WTC11 (cell line): ENCODE measurements around the gene GPATCH8.
"Not testable (repeated sequence)": the region's sequence is repeated elsewhere in the genome, so short reads cannot be mapped to it uniquely, and the experiment has no call there.

Source experiments
- ARID4B ChIP-seq: sonication (generic); formaldehyde crosslinking; IDR thresholded peaks from 2 replicates; pipeline ENCODE4 v1.8.0; 2023; ENCODE audit warnings: missing genetic modification reagents, mild to moderate bottlenecking, borderline replicate concordance
- CTCF ChIP-seq: fragments of 200-600 bp; IDR thresholded peaks from 2 replicates; pipeline ENCODE4 v1.8.0; 2022; ENCODE audit warnings: antibody characterized with exemption
- E2F4 ChIP-seq: sonication (generic); formaldehyde crosslinking; IDR thresholded peaks from 2 replicates; pipeline ENCODE4 v1.8.1; 2022; ENCODE audit warnings: low read depth, mild to moderate bottlenecking, moderate library complexity, missing genetic modification reagents, borderline replicate concordance
- HMGXB4 ChIP-seq: sonication (generic); formaldehyde crosslinking; IDR thresholded peaks from 2 replicates; pipeline ENCODE4 v1.8.1; 2023; ENCODE audit warnings: mild to moderate bottlenecking, moderate library complexity, missing genetic modification reagents
- NFE2L1 ChIP-seq: sonication (generic); formaldehyde crosslinking; IDR thresholded peaks from 2 replicates; pipeline ENCODE4 v1.8.1; 2023; ENCODE audit warnings: missing genetic modification reagents
- TEAD1 ChIP-seq: sonication (generic); formaldehyde crosslinking; IDR thresholded peaks from 2 replicates; pipeline ENCODE4 v1.8.0; 2022; ENCODE audit warnings: mild to moderate bottlenecking, missing genetic modification reagents

- not testable (repeated sequence) for TF ChIP-seq CTCF; TEAD1 (CRISPR knock-in tag); E2F4 (CRISPR knock-in tag); NFE2L1 (CRISPR knock-in tag); HMGXB4 (CRISPR knock-in tag); ARID4B
Observed at GRCh38 chr17:44369414-44370023, 133.7 kb downstream of the GPATCH8 start.
